Measurements from ENCODE around the gene CTU2. TPM values are rescaled to one million over a fixed set of nuclear protein-coding genes. Genes with fewer than 3 reads are reported as not detected.
"Not testable (repeated sequence)": the region's sequence is repeated elsewhere in the genome, so short reads cannot be mapped to it uniquely, and the experiment has no call there.

Gene CTU2
- 12.0 TPM for polyA plus RNA-seq (ENCODE audit: insufficient read length)

DNA sequence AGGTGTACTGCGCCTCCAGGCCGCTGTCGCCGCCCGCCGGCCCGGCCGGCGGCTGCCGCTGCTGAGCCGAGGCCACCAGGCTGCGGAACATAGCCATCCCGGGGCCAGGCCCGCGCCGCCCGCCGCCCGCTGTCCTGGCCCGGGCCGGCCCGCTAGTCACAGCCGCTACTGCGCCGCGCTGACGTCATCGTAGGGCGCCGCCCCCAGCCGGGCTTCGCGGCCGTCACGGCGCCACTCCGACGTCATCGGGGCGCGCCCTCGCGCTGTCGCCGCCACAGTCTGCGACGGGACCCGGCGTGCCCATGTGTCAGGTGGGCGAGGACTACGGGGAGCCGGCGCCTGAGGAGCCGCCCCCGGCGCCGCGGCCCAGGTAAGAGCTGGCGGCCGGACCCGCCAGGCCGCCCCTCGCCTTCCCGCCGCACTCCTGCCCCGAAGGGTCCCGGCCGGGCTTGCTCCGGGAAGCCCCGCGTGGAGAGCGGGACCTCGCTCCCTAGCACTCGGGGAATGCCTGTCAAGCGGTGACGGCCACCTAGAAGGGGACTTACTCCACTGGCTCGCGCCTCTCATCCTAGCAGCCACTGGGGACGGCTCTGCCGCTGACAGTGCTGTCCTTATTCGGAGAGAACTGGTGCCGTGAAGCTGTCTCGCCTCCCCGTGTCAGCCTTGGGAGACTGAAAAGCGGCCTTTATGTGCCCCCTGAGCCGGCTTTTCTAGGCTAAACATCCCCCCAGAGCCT is at the start of gene CTU2, which contains the start of gene RNF166:
Gene CTU2 (plus strand): TSS at position 275 of the 736 bp plus-strand sequence. CDS start 28 bp downstream, at position 303.
Gene RNF166 (minus strand): TSS at position 180 of the 736 bp plus-strand sequence. CDS start 83 bp downstream, at position 97.
- peak; percentile 71 for DNase-seq (ENCODE audit: low read depth)

DNA sequence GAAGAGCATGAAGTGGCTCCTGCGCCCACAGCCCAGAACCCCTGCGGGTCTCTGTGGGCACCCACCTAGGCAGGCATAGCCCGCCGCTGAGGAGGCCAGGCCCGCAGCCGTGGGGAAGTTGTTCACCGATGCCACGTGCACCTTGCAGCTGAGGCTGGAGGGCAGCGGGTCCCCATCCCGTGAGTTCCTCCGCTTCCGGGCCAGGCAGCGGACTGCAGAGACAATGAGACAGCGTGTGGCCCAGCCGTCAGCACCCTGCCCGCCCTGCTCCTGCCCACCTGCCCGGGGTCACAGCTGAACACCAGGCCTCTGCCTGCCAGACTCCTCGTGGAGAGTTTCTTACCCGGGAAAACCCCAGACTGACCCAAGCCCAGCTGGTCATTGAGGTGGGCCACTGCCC is 48.9 kb upstream of the CTU2 start:
- no peak for DNase-seq (ENCODE audit: low read depth)

DNA sequence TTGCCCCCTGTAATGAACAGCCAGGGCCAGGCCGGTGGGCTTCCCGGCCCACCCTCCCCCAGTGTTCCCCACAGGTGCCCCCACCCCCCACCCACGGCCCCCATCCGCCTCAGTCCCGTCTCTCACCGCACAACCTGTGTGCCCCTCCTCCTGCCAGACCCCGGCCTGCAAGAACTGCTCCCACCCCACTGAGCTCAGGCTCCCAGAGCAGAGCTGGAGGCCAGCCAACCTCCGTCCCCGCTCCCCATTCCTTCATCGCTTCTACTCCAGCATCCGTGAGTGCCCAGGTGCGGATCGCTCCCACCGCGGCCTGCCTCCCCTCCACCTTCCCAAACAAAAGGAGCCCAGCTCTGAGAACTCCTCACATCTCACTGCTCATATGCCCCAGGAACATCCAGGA is 47.6 kb upstream of the CTU2 start:
- no peak for DNase-seq (ENCODE audit: low read depth)

DNA sequence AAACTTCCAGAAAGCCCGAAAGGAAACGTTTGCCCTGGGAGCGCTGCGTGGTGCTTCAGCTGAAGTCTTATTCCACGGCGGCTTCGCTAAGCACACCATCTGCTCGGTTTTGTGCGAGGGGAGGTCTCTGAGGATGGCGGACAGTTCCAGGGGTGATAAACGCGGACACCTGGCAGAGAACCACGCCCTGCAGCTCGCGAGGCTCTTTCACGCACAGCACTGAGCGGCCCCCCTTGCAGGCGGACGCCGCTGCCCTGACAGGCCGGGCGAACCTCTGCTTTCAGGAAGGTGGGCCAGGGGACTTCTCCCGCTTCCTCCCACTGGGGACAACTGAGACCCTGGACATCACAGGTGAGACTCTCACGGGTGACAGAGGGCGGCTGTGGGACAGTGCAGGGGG is 47.1 kb upstream of the CTU2 start:
- DNase-seq (ENCODE audit: low read depth): no peak

DNA sequence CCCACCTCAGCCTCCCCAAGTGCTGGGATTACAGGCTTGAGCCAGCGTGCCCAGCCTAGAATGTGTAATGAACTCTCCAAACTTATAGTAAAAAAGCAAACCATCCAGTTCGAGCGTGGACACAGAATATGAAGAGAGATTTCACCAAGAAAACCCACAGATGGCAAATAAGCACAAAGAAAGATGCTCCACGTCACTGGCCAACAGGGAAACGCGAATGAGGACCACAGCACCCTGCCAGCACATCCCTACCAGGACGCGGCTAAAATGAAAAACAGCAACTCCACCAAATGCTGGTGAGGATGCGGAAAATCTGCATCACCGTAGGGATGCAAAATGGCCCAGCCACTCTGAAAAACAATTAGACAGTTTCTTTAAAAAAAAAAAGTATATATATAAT is 44.8 kb upstream of the CTU2 start:
- DNase-seq (ENCODE audit: low read depth): no peak

DNA sequence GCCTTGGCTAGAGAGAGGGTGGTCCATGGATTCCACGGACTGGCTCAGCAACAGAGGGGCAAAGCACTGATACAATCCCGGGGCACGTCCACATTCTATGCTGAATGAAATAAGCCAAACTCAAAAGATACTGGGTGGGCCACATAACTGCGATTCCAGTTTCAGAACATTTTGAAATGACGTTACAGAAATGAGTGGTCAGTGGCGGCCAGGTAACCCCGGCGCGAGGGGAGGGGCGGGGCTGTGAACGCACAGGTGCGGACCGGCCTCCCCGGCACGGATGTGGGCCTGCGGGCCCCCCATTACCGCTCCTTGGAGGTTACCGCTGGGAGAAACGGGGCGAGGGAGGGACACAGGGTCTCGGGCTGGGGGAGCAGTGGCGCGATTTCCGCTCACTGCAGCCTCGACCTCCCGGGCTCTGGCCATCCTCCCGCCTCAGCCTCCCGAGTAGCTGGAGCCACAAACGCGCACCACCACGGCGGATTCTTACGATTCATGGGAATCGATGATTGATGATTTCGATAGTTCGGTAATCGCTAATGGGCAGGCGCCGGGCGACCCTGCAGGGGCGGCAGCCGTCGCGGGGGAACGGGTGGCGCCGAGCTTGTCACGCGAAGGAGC is 44.0 kb upstream of the CTU2 start:
- DNase-seq (ENCODE audit: low read depth): no peak

DNA sequence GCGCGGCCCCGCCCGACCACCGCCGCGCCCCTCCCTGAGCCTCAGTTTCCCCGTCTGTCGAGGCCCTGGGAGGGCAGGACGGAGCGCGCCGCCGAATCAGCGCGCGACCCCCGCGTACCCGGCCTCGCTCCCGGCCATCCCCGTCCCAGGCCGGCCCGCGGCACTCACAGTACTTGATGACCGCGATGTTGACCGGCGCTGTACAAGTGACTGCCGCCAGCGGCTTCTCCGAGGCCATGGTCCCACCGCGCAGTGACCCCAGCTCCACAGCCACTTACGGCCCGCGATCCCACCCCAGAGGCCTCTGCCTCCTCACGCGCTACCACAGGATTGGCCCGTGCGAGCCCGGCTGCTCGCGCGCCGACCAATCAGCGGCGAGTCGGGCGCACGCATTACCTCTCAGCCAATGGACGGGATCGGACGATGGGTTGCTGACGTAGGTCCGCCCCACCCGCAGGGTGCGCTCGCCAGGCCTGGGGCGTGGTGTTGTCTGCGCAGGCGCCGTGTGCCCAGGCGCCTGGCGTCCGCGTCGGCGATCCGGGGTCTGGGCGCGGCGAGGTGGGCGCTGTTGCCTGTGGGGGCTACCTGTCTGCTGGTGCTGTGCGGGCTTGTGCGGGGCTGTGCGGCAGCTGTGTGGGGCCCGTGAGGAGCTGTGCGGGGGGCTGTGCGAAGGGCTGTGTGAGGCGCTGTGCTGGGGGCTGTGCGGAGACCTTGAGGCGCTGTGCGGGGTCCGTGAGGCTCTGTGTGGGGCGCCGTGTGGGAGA is 43.3 kb upstream of the CTU2 start, which contains the start of gene MVD:
Gene MVD (minus strand): TSS at position 249 of the 764 bp plus-strand sequence. CDS start 11 bp downstream, at position 238.
- peak; percentile 97 for DNase-seq (ENCODE audit: low read depth)

DNA sequence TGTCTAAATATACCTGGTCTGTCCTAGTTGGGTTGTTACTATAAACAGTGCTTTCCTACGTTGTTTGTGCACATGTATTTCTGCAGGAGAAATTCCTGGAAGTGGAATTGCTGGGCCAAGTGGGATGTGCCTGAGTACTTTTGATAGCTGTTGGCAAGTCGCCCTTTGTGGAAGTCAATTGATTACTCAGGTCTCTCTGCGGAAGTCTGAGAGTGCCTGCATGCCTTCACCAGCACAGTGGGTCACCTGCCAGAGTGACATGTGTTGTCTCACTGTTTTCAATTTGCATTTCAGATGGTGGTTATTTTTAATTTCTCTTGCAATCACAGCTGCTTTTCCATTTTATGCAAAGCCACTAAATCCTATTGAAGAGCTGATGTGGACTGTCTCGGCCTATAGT is 41.2 kb upstream of the CTU2 start:
- DNase-seq (ENCODE audit: low read depth): no peak

DNA sequence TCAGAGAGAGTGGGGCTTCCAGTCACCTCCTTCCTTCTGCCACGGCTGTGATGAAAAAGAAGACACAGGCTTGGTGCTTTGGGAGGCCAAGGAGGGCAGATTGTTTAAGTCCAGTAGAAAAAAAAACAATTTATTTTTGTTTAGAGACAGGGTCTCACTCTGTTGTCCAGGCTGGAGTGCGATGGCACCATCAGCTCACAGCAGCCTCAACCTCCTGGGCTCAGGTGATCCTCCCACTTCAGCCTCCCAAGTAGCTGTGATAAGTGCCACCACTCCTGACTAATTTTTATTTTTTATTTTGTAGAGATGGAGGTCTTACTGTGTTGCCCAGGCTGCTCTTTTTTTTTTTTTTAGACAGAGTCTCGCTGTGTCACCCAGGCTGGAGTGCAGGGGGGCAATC is 40.7 kb upstream of the CTU2 start:
- DNase-seq (ENCODE audit: low read depth): no peak

DNA sequence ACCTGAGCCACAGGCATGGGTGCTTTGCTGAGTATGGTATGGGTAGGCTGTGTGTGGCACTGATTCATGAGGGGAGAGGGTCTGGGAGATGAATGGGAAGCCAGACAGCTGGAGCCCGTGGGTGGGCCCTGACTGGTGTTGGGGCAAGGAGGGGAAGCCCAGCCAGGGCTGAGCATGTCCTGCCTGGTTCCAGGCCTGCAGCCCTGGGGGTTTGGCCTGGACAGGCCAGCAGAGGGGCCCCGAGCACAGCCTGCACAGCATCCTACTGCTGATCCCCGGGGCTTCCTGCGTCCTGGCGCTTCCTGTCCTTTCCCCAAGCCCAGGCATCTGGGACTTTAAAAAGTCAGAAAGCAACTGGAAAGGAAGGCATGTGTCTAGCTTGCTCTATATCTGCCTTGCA is 38.8 kb upstream of the CTU2 start:
- no peak for DNase-seq (ENCODE audit: low read depth)

DNA sequence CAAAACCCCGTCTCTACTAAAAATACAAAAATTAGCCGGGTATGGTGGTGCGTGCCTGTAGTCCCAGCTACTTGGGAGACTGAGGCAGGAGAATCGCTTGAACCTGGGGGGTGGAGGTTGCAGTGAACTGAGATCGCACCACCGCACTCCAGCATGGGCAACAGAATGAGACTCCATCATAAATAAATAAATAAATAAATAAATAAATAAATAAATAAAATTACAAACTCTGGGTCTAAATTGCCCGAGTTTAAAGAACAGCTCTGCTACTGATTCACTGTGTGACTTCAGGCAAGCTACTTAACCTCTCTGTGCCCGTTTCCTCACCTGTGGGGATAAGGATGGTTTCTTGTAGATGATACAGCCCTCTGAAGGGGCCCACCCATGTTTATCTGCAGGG is 36.8 kb upstream of the CTU2 start:
- not testable (repeated sequence) for DNase-seq (ENCODE audit: low read depth)

DNA sequence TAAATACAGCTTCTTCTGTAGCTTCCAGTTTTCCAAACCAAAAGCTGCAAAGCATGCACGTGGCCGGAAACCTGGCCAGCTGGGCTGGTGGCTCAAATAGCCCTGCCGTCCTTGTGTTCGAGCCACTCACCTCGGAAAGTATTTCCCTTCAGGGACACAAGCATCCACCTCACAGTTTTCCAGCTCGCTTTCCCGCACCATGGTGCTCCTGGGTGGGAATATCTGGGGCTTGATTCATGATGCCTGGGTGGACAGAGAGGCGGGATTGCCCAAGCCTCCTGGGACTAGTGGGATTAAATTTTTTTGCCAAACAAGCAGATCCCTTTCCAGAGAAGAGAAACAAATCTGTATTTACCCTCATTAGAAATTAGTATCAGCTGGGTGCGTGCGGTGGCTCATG is 36.3 kb upstream of the CTU2 start:
- DNase-seq (ENCODE audit: low read depth): no peak

DNA sequence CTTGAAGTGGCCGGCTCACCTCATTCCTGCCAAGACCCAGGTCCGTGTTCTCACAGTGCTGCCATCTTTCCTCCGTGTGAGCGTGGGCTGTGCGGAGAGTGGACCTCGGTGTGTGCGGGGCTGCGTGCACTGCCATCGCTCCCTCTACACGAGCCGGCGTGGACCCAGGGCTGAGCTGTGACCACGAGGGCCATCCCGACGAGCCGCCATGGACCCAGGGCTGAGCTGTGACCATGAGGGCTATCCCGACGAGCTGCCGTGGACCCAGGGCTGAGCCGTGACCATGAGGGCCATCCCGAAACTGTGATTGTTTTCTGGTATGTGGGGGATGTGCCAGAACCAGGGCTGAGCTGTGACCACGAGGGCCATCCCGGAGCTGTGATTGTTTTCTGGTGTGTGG is 34.5 kb upstream of the CTU2 start:
- DNase-seq (ENCODE audit: low read depth): no peak

DNA sequence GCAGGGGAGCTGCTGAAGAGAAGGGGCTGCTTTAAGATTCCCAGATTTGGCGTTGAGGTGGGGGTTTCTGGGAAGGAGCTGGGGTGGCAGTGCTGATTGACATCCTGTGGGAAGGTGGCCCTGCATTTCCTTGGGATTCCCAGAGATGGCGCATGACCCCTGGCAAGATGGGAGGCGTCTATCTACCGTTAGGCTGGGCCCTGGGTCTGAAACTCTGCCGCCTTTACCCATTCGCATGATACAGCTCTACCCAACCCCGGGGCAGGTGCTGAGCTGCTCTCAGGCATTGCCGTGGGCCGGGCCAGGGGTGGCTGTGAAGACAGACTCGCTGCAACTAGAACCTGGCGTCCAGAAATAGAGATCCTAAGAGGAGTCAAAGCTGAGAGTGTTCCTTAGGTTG is 33.5 kb upstream of the CTU2 start:
- no peak for DNase-seq (ENCODE audit: low read depth)

DNA sequence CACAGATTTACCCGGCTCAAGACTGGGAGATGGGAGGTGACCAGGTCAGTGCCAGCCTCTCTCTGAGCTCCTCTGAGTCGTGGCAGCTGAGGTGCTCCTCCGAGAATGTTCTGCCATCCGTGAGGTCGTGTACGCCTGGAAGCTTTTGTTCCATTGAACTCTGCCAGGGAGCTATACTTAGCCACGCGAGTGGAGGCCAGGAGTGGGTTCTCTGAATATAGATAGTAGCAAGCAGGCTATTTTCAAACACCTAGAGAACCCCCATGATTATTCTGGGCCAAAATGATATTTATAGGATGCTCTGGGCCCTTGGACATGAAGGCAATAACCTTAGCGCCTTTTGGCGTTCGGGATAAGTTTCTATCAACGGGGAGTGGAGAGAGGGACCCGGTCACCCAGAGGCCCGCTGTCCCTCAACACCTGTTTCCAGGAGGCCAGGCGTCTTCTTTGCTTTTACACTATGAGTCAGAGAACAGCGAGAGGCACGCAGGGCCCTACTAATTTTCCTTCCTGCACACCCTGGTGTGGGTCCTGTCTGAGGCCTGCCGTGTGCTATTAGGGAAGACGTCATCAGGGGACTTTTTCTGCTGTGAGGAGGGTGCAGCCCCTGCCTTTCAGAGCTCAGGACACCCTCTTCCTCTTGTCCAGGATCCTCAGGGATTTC is 32.5 kb upstream of the CTU2 start:
- DNase-seq (ENCODE audit: low read depth): no peak

DNA sequence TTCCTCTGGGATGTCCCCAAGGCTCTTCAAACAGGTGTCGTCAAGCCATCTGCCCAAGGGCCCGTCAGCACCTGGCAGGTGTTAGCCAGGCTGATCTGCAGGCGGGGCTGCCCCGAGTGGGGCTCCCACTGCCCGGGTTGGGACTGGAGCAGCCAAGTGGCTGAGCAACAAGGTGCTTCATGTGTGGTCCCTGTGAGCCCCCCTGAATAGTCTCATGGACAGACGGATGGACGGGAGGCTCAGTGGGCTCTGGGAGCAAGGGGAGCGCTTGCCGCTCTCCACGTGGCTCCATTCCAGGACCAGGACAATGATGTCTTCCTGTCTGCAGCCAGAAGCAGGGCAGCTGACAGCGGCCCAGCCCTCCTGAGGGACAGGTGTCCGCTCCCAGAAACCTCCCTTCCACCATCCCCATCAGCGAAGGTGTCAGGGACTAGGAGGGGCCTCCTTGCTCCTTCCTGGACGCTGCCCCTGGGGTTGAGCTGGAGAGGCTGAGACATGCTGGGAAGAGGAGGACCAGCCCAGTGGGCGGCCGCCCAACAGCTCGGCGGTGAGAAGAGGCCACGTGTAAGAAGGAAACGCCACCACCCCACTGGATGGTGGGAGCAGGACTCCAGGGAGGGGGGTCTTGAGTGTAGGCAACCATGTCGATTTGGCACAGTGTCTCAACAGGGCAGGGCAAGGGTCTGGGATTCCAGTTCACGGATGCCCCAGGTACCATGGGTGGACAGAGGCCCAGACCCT is 29.6 kb upstream of the CTU2 start:
- DNase-seq (ENCODE audit: low read depth): no peak

DNA sequence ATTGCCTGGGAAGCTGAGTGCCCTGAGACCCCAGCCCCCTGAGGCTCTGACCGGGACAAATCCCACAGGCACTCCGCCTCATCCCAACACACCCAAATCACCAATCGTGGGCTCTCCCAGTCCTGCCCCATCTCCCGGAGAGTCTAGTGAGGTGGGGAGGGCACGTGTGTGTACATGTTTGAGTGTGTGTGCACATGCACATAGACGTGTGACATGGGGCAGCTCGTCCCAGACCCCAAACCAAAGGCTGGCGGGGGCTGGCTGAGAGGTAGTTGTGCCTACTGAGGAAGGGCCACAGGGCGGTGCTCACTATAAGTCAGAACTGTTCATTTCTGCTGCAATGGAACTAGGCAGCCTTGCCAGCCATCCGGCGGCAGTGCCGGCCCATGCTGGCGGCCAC is 28.6 kb upstream of the CTU2 start:
- no peak for DNase-seq (ENCODE audit: low read depth)

DNA sequence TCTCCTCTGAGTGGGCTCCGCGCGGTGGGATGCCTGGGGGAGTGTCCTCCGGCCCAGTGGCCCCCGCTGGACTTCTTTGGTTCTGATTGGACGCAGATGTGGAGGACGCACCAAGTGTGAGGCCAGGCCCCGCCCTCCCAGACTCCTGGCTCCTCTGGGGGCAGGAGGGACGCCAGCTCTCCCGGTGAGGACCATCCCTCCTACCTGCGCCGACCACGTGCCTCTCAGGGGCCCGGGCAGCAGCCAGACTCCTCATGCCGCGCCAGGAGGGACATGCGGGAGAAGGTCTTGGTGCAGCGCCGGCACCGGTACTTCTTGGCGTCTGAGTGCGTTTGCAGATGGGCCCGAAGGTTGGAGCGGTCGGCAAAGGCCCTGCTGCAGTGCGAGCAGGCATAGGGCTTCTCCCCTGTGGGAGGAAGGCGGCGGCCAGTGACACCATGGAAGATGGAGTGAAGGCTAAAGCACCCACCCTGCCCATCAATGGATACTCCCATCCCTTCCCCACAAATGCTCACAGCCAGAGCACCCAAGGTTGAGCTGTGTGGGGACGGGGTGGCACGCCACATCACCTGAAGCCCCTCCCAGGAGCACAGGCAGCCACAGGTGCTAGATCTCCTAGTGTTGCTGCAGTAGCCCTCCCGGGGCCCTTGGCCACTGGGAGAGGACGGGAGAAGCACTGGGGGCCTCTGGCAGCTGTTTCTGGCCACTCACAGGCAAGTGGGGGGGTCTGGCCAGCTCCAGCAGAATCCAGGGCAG is 27.9 kb upstream of the CTU2 start:
- DNase-seq (ENCODE audit: low read depth): no peak

DNA sequence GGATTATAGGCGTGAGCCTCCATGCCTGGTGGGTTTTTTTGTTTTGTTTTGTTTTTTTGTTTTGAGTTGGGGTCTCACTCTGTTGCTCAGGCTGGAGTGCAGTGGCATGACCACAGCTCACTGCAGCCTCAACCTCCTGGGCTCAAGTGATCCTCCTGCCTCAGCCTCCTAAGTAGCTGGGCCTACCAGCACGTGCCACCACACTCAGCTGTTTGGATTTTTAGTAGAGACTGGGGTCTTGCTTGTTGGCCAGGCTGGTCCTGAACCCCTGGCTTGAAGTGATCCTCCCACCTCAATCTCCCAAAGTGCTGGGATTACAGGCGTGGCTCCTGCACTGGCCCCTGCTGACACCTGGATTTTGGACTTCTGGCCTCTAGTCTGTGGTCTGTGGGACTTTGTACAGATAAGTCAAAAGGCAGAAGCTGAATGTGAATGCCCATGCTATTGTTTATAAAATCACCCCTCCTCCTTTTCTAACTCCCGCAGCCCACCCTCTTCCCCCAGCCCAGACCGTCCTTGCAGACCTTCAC is 25.7 kb upstream of the CTU2 start:
- DNase-seq (ENCODE audit: low read depth): no peak

DNA sequence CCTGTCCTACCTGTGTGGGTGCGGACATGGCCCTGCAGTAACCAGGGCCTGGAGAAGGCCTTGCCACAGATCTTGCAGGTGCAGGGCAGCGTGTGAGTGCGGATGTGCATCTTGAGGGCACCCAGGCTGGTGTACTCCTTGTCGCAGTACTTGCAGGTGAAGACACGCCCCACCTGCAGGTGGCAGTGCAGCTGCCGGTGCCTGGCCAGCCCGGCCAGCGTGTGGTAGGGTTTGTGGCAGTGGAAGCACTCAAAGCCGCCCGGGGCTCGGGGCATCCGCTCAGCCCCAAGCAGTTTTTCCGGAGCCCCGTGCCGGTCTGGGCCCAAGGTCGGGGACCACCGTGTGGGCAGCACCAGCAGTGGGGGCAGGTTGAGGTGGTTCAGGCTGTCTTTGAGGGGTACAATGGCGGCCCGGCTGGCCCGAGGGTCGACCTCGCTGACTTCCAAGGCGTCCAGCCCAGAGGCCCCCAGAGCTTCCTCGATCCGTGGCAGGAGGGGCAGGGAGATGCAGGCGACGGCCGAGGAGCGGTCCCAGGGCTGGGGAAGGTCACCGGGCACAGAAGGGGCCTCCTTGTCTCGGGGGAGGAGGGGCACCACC is 25.1 kb upstream of the CTU2 start:
- no peak for DNase-seq (ENCODE audit: low read depth)

Data from forelimb muscle (tissue), 1 donor.